ENCODE data around the gene ARPC3. TPM values are rescaled to one million over a fixed set of nuclear protein-coding genes. Genes with fewer than 3 reads are reported as not detected.

Gene ARPC3
- total RNA-seq = 88.1 and 183 TPM in 2 replicates

DNA sequence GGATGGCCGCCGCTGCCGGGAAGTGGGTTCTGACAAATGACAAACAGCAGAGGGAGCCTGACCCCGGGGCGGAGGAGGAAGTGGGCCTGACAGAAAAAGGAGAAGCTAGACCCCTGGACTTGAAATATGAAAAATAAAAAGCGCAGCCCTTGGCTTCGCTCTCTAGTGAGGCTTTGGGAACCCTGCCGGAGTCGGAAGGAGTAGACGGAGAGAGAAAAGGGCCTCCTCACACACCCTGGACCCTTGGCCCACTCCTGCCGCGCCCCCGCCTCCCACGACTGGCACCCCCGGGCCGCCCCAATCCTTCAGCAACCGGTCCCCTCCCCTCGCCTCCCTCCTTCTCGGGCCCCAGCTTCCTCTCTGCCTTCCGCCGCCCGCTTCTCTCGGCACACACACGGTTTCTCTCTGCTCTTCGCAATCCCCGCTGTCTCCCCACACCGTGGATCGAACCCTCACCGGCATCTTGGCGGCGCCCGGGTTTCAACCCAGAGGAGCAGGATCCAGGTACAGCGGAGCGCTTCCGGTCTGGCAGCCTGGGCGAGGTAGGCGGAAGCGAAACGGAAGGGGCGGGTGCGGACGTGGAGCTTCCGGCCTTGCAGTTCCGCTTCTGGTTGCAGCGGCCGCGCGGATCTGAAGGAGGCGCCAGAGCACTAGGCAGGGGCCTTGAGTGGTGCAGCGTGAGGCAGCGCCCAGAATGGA lies at the start of gene ARPC3:
Gene ARPC3, minus strand, starts transcription at position 539 of the 699 bp plus-strand sequence. Its CDS starts 77 bp downstream, at position 462.

DNA sequence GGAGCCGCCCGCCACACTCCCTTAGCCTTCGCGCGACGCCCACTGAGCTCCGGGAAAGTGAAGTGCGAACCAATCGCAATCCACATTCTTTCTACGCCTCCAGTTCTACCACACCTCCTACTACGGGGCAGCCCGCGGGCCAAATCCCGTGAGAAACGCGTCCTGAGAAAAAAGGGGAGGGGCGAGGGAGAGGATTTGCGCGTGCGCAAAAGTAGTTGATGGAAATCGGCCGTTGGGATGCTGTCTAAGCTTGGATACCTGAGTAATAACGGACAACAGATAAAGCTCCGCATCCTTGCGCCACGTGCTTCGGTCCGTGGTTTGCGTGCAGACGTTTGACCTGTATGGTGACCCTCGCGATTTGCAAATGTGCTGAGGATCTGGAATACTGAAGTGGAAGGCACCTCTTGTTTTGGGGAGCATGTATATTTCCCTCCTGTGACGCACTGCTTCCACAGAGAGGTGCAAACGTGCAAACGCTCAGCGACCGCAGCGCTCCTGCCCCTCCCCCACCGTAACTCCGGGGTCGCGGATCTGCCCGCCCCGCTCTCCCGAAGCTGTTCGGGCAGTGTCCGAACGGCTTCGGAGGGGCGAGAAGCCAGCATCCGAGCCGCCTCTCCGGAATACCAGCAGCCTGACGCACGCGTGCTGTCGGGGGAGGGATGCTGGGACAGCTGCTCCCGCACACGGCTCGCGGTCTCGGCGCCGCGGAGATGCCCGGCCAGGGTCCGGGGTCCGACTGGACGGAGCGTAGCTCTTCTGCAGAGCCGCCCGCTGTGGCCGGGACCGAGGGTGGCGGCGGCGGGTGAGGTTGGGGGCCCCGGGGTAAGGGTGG lies 18.3 kb upstream of the ARPC3 start, which contains the start of the genes FAM216A and GPN3:
Gene FAM216A, plus strand, starts transcription at position 632 of the 835 bp plus-strand sequence. Its CDS starts 31 bp downstream, at position 663.
Gene GPN3, minus strand, starts transcription at position 44 of the 835 bp plus-strand sequence. CDS start 54 bp downstream, outside the sequence.

DNA sequence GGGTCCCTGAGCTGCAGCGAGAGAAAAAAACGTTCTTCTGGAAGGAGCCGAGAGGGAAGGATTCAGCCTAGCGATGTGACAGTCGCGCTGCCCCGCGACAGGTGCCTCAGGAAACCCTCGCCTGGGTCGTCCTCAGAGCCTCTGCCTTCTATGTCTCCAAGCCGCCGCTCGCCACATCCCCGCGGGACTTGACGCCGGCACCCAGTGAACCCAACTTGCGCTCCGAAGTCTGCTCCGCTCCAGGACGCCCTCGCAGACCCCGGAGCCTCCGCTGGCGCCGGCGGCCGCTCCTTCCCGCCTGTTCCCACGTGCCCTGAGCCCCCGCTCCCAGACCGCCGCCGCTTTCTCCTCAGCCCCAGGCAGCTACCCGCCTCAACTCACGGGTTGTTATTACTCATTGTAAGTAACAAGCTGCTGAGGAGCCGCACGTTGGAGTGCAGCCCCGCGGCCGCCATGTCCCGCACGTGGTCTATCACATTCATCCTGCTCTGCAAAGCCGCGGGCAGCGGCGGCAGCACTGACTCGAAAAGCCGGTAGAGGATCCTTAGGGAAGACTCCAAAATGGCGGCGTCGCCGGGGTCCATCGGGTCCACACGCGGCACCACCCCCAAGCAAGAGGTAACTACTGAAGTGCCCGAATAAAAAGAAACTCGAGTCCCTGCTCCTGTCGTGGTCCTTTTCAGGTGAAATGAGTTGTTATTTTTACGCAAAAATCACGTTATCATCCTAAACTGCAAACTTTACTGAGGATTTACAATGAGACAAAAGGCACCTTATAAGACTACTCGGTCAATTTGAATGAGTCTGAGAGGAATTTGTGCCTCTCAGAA lies 46.8 kb downstream of the ARPC3 start, which contains the start of gene ANAPC7:
Gene ANAPC7, minus strand, starts transcription at position 563 of the 830 bp plus-strand sequence. Its CDS starts 81 bp downstream, at position 482.

Other genes with a start within 250 kb of the ARPC3 start
- 63.5 and 74.6 TPM in 2 replicates for gene ATP2A2, start 169.1 kb downstream of the ARPC3 start, total RNA-seq
- 34.5 and 52.0 TPM in 2 replicates for gene ANAPC7, start 46.6 kb downstream of the ARPC3 start, total RNA-seq
- gene GPN3, start 17.9 kb upstream of the ARPC3 start, total RNA-seq = 10.6 and 12.0 TPM in 2 replicates
- 12.1 and 13.1 TPM in 2 replicates for gene FAM216A, start 18.5 kb upstream of the ARPC3 start, total RNA-seq
- gene VPS29, start 51.8 kb upstream of the ARPC3 start, total RNA-seq = 34.4 and 45.1 TPM in 2 replicates
- gene RAD9B, start 52.0 kb upstream of the ARPC3 start, total RNA-seq = 0.47 and 0.69 TPM in 2 replicates
- 4.9 and 5.4 TPM in 2 replicates for gene PPTC7, start 133.0 kb upstream of the ARPC3 start, total RNA-seq
- 18.1 and 23.6 TPM in 2 replicates for gene TCTN1, start 163.8 kb upstream of the ARPC3 start, total RNA-seq
- 4.7 and 8.8 TPM in 2 replicates for gene HVCN1, start 238.8 kb upstream of the ARPC3 start, total RNA-seq